Chondrocyte (in vitro differentiated cells): ENCODE data around the gene FMO2. TPM values are rescaled to one million over a fixed set of nuclear protein-coding genes. Genes with fewer than 3 reads are reported as not detected.
"Not testable (repeated sequence)": the region's sequence is repeated elsewhere in the genome, so short reads cannot be mapped to it uniquely, and the experiment has no call there.

Source experiments
- DNase-seq: peaks from one replicate; pipeline ENCODE4 v3.0.0; 2021; ENCODE audit warnings: mixed read lengths, low spot score
- H3K27ac Mint-ChIP-seq: one replicate; pipeline ENCODE4 v1.8.0; 2021; ENCODE audit warnings: mild to moderate bottlenecking, moderate library complexity, mixed read lengths; ENCODE audit not compliant: unreplicated experiment
- H3K27me3 Mint-ChIP-seq: 2 replicates; pipeline ENCODE4 v1.8.0; 2021; ENCODE audit warnings: low read depth, mixed read lengths
- H3K36me3 Mint-ChIP-seq: 2 replicates; pipeline ENCODE4 v1.8.0; 2021; ENCODE audit warnings: low read depth, mixed read lengths
- H3K4me1 Mint-ChIP-seq: 2 replicates; pipeline ENCODE4 v1.8.0; 2021; ENCODE audit warnings: low read depth, mild to moderate bottlenecking, mixed read lengths
- H3K4me3 Mint-ChIP-seq: one replicate; pipeline ENCODE4 v1.8.0; 2021; ENCODE audit warnings: mild to moderate bottlenecking, moderate library complexity, mixed read lengths; ENCODE audit not compliant: unreplicated experiment
- H3K9me3 Mint-ChIP-seq: 2 replicates; pipeline ENCODE4 v1.8.0; 2021; ENCODE audit warnings: low read depth, mixed read lengths
- CTCF ChIP-seq: fragments of 200-600 bp; sonication (generic); IDR thresholded peaks from 2 replicates; pipeline ENCODE4 v1.5.0; 2021; ENCODE audit warnings: antibody characterized with exemption, mild to moderate bottlenecking, moderate library complexity
- total RNA-seq: library from RNA; stranded (reverse); gene quantifications from 3 replicates; pipeline ENCODE4 v1.2.1, GENCODE V29; 2021

FMO2 gene
- total RNA-seq, 1 donor from 2014 or later: 0.55 TPM

- peak; percentile 94 for TF ChIP-seq CTCF
- Mint-ChIP-seq H3K27me3 (no peaks in the 10 kb centered on the region), H3K27ac (peak overlapping the region; percentile 5), H3K36me3 (no peaks in the 10 kb centered on the region), H3K4me3 (no peak overlapping the region), H3K9me3 (no peaks in the 10 kb centered on the region), H3K4me1 (peaks cover 46% of the 10 kb centered on the region)
- no peak for DNase-seq
Observed at GRCh38 chr1:171226747-171227370, 41.8 kb downstream of the FMO2 start.

GRCh38 chr1:171231326-171231725 lies 46.2 kb downstream of the FMO2 start:
- no peak for TF ChIP-seq CTCF
- no peak for DNase-seq
- no peaks in the 10 kb centered on the region for H3K27me3 Mint-ChIP-seq

GRCh38 chr1:171233183-171233582 lies 48.1 kb downstream of the FMO2 start:
- no peak overlapping the region for H3K4me3 Mint-ChIP-seq
- peaks cover 8% of the 10 kb centered on the region for H3K4me1 Mint-ChIP-seq
- TF ChIP-seq CTCF: no peak
- no peak for DNase-seq
- H3K36me3 Mint-ChIP-seq: no peaks in the 10 kb centered on the region
- H3K27me3 Mint-ChIP-seq: no peaks in the 10 kb centered on the region
- no peak overlapping the region for H3K27ac Mint-ChIP-seq
- peaks cover 10% of the 10 kb centered on the region for H3K9me3 Mint-ChIP-seq

More at GRCh38 chr1:171231326-171231725, 46.2 kb downstream of the FMO2 start:
- no peaks in the 10 kb centered on the region for H3K36me3 Mint-ChIP-seq
- H3K27ac Mint-ChIP-seq: no peak overlapping the region
- H3K9me3 Mint-ChIP-seq: peaks cover 5% of the 10 kb centered on the region
- no peak overlapping the region for H3K4me3 Mint-ChIP-seq
- peaks cover 13% of the 10 kb centered on the region for H3K4me1 Mint-ChIP-seq

- H3K4me3 Mint-ChIP-seq, H3K27ac Mint-ChIP-seq, H3K4me1 Mint-ChIP-seq, H3K27me3 Mint-ChIP-seq, DNase-seq: not testable (repeated sequence)
- Mint-ChIP-seq H3K9me3 (peaks cover 34% of the 10 kb centered on the region), H3K36me3 (peaks cover 14% of the 10 kb centered on the region)
Observed at GRCh38 chr1:171236231-171236630, 51.1 kb downstream of the FMO2 start.

GRCh38 chr1:171243878-171244277 lies 58.8 kb downstream of the FMO2 start:
- Mint-ChIP-seq H3K4me1 (peaks cover 7% of the 10 kb centered on the region), H3K4me3 (no peak overlapping the region), H3K27ac (no peak overlapping the region), H3K9me3 (peaks cover 33% of the 10 kb centered on the region), H3K36me3 (peaks cover 9% of the 10 kb centered on the region), H3K27me3 (peaks cover 1% of the 10 kb centered on the region)
- TF ChIP-seq CTCF: no peak
- DNase-seq: no peak

GRCh38 chr1:171245458-171246064 lies 60.5 kb downstream of the FMO2 start:
- Mint-ChIP-seq H3K9me3 (peaks cover 18% of the 10 kb centered on the region), H3K27me3 (peaks cover 1% of the 10 kb centered on the region), H3K4me1 (peaks cover 7% of the 10 kb centered on the region), H3K27ac (no peak overlapping the region), H3K36me3 (no peaks in the 10 kb centered on the region), H3K4me3 (no peak overlapping the region)
- DNase-seq: no peak
- peak; percentile 86 for TF ChIP-seq CTCF
